Mononuclear cell (primary cell): ENCODE results near the gene ATF7. TPM values are rescaled to one million over a fixed set of nuclear protein-coding genes. Genes with fewer than 3 reads are reported as not detected.
"Not testable (repeated sequence)": the region's sequence is repeated elsewhere in the genome, so short reads cannot be mapped to it uniquely, and the experiment has no call there.

Experiments
- H3K27me3 ChIP-seq: 2 replicates; pipeline ENCODE4 v1.6.0; 2011; ENCODE audit warnings: low read length, control low read depth; ENCODE audit not compliant: insufficient read depth
- H3K4me1 ChIP-seq: 2 replicates; pipeline ENCODE4 v1.5.1; 2011; ENCODE audit warnings: mild to moderate bottlenecking, low read length, control low read depth; ENCODE audit not compliant: insufficient read depth
- H3K4me3 ChIP-seq: 2 replicates; pipeline ENCODE4 v1.5.1; 2011; ENCODE audit warnings: mild to moderate bottlenecking, low read length, moderate library complexity
- H3K9me3 ChIP-seq: 2 replicates; pipeline ENCODE4 v1.5.1; 2011; ENCODE audit warnings: low read depth, mild to moderate bottlenecking, control low read depth, low read length
- total RNA-seq: library from RNA; depleted of rRNA; stranded (reverse); fragments of >200 nt; gene quantifications from one replicate; pipeline ENCODE4 v1.2.3, GENCODE V29; 2012

Gene ATF7
- total RNA-seq, 1 donor, result 8.0 TPM

GRCh38 chr12:53486736-53487487 is 139.3 kb downstream of the ATF7 start:
- Histone ChIP-seq H3K4me3 (no peak overlapping the region), H3K9me3 (no peaks in the 10 kb centered on the region), H3K4me1 (no peaks in the 10 kb centered on the region), H3K27me3 (no peaks in the 10 kb centered on the region)

- Histone ChIP-seq H3K4me1 (no peaks in the 10 kb centered on the region), H3K4me3 (no peak overlapping the region), H3K27me3 (no peaks in the 10 kb centered on the region), H3K9me3 (no peaks in the 10 kb centered on the region)
These were observed 140.0 kb downstream of the ATF7 start for GRCh38 chr12:53485955-53486735.

- Histone ChIP-seq H3K27me3 (no peaks in the 10 kb centered on the region), H3K4me3 (no peak overlapping the region), H3K4me1 (no peaks in the 10 kb centered on the region), H3K9me3 (no peaks in the 10 kb centered on the region)
These were observed 141.3 kb downstream of the ATF7 start for GRCh38 chr12:53484686-53485575.

GRCh38 chr12:53483979-53484377 is 142.2 kb downstream of the ATF7 start:
- Histone ChIP-seq H3K4me3 (no peak overlapping the region), H3K4me1 (no peaks in the 10 kb centered on the region), H3K9me3 (no peaks in the 10 kb centered on the region), H3K27me3 (no peaks in the 10 kb centered on the region)

- no peak overlapping the region for H3K4me3 ChIP-seq
- no peaks in the 10 kb centered on the region for H3K27me3 ChIP-seq
- no peaks in the 10 kb centered on the region for H3K4me1 ChIP-seq
- no peaks in the 10 kb centered on the region for H3K9me3 ChIP-seq
These were observed 142.8 kb downstream of the ATF7 start for GRCh38 chr12:53483225-53483978.

- no peaks in the 10 kb centered on the region for H3K4me1 ChIP-seq
- H3K4me3 ChIP-seq, result no peak overlapping the region
- no peaks in the 10 kb centered on the region for H3K9me3 ChIP-seq
- no peaks in the 10 kb centered on the region for H3K27me3 ChIP-seq
These were observed 143.5 kb downstream of the ATF7 start for GRCh38 chr12:53482626-53483168.

GRCh38 chr12:53481939-53482586 is 144.1 kb downstream of the ATF7 start:
- Histone ChIP-seq H3K4me1 (no peaks in the 10 kb centered on the region), H3K27me3 (no peaks in the 10 kb centered on the region), H3K4me3 (no peak overlapping the region), H3K9me3 (no peaks in the 10 kb centered on the region)

- H3K9me3 ChIP-seq, H3K27me3 ChIP-seq, H3K4me1 ChIP-seq, H3K4me3 ChIP-seq: not testable (repeated sequence)
These were observed 144.7 kb downstream of the ATF7 start for GRCh38 chr12:53481458-53481857.

- no peaks in the 10 kb centered on the region for H3K4me1 ChIP-seq
- no peaks in the 10 kb centered on the region for H3K27me3 ChIP-seq
- no peak overlapping the region for H3K4me3 ChIP-seq
- no peaks in the 10 kb centered on the region for H3K9me3 ChIP-seq
These were observed 145.4 kb downstream of the ATF7 start for GRCh38 chr12:53480491-53481442.

- Histone ChIP-seq H3K27me3 (no peaks in the 10 kb centered on the region), H3K4me1 (no peaks in the 10 kb centered on the region), H3K4me3 (no peak overlapping the region)
These were observed 146.9 kb downstream of the ATF7 start for GRCh38 chr12:53479331-53479730.

GRCh38 chr12:53478865-53479264 is 147.3 kb downstream of the ATF7 start:
- Histone ChIP-seq H3K4me1 (no peaks in the 10 kb centered on the region), H3K27me3 (no peaks in the 10 kb centered on the region), H3K4me3 (no peak overlapping the region), H3K9me3 (no peaks in the 10 kb centered on the region)

More at GRCh38 chr12:53479331-53479730, 146.9 kb downstream of the ATF7 start:
- no peaks in the 10 kb centered on the region for H3K9me3 ChIP-seq

GRCh38 chr12:53476769-53477209 is 149.4 kb downstream of the ATF7 start:
- Histone ChIP-seq H3K4me1 (peaks cover 6% of the 10 kb centered on the region), H3K9me3 (no peaks in the 10 kb centered on the region), H3K27me3 (no peaks in the 10 kb centered on the region), H3K4me3 (no peak overlapping the region)

- Histone ChIP-seq H3K4me1 (peaks cover 6% of the 10 kb centered on the region), H3K9me3 (no peaks in the 10 kb centered on the region), H3K27me3 (no peaks in the 10 kb centered on the region), H3K4me3 (no peak overlapping the region)
These were observed 151.4 kb downstream of the ATF7 start for GRCh38 chr12:53474819-53475218.
